A549 (cell line): Measurements from ENCODE around the gene PTX3. TPM values are rescaled to one million over a fixed set of nuclear protein-coding genes. Genes with fewer than 3 reads are reported as not detected.

Source experiments
- ATAC-seq, 2 experiments: fragments of 200-7000 bp in 1 of 2; fragments of >200 bp in 1 of 2; cut with Nextera tagmentation in 1 of 2; cut with Tn5 transposase in 1 of 2; 3 replicates each; pipeline versions ENCODE4 v1.8.0 to v1.9.1; 2018 to 2020; ENCODE audit warnings: mild to moderate bottlenecking in 1 of 2, moderate library complexity in 1 of 2
- CTCF ChIA-PET: fragments of 300-600 bp; sonication (Branson Sonifier 250); formaldehyde crosslinking; extraction: SDS; loops from one replicate; lab custom pipeline; 2021; ENCODE audit warnings: antibody characterized with exemption, inconsistent platforms; lab: Yijun Ruan, JAX
- POLR2A ChIA-PET: fragments of 350-600 bp; formaldehyde crosslinking; extraction: SDS; loops from one replicate; lab custom pipeline; 2021; ENCODE audit warnings: antibody characterized with exemption, inconsistent platforms; lab: Yijun Ruan, JAX
- DNase-seq, 2 experiments: peaks; one replicate each; pipeline versions ENCODE4 v3.0.0 to v3.0.0-alpha.2; 2011 to 2016; ENCODE audit warnings: low read depth in 1 of 2, low spot score in 1 of 2
- FAIRE-seq: peaks from 2 replicates; lab custom pipeline; 2011; peaks lifted over from hg19 to GRCh38; lab: Jason Lieb, UNC
- H3K27ac ChIP-seq, 2 experiments: fragments of >200 bp; sonication (Bioruptor Twin); formaldehyde crosslinking; 3 replicates each; pipeline ENCODE4 v1.5.1; 2016 to 2017
- H3K4me1 ChIP-seq: fragments of >200 bp; sonication (Bioruptor Twin); formaldehyde crosslinking; 3 replicates; pipeline ENCODE4 v1.6.1; 2016
- H3K4me2 ChIP-seq: fragments of >200 bp; sonication (Bioruptor Twin); formaldehyde crosslinking; 3 replicates; pipeline ENCODE4 v1.6.1; 2016
- H3K4me3 ChIP-seq: fragments of >200 bp; sonication (Bioruptor Twin); formaldehyde crosslinking; 3 replicates; pipeline ENCODE4 v1.5.1; 2016
- H3K9me3 ChIP-seq: fragments of >200 bp; sonication (Bioruptor Twin); formaldehyde crosslinking; 3 replicates; pipeline ENCODE4 v1.6.1; 2016
- CBX8 ChIP-seq: fragments of 200-600 bp; sonication (generic); IDR thresholded peaks from 2 replicates; pipeline ENCODE4 v1.6.1; 2016
- CEBPB ChIP-seq, 2 experiments: fragments of >200 bp in 1 of 2; sonication (Bioruptor Twin) in 1 of 2; formaldehyde crosslinking in 1 of 2; IDR thresholded peaks; 2 replicates each; pipeline ENCODE4 v1.6.1; 2012 to 2016
- CHD2 ChIP-seq: fragments of 150-350 bp; IDR thresholded peaks from 2 replicates; pipeline ENCODE4 v1.6.1; 2014; ENCODE audit warnings: low read length; ENCODE audit not compliant: partially characterized antibody
- CTCF ChIP-seq: fragments of >200 bp; sonication (Bioruptor Twin); formaldehyde crosslinking; IDR thresholded peaks from 3 replicates; pipeline ENCODE4 v1.5.1; 2016
- EHMT2 ChIP-seq: fragments of 200-600 bp; sonication (generic); IDR thresholded peaks from 2 replicates; pipeline ENCODE4 v1.6.1; 2016; ENCODE audit warnings: antibody characterized with exemption, low read depth, mild to moderate bottlenecking, moderate library complexity
- FOSB ChIP-seq: fragments of 250-450 bp; sonication (Bioruptor Pico); IDR thresholded peaks from 2 replicates; pipeline ENCODE4 v1.5.0; 2020; ENCODE audit warnings: mild to moderate bottlenecking, moderate library complexity
- HDAC2 ChIP-seq: fragments of 200-600 bp; sonication (generic); IDR thresholded peaks from 2 replicates; pipeline ENCODE4 v1.6.1; 2016
- HMGXB4 ChIP-seq: fragments of 250-450 bp; sonication (Bioruptor Pico); IDR thresholded peaks from 2 replicates; pipeline ENCODE4 v1.5.0; 2021; ENCODE audit warnings: mild to moderate bottlenecking, moderate library complexity, borderline replicate concordance
- HOXB5 ChIP-seq: fragments of 250-450 bp; sonication (Bioruptor Pico); IDR thresholded peaks from 2 replicates; pipeline ENCODE4 v1.5.0; 2020; ENCODE audit warnings: mild to moderate bottlenecking, moderate library complexity
- JUN ChIP-seq, 2 experiments: fragments of >200 bp; sonication (Bioruptor Twin); formaldehyde crosslinking; IDR thresholded peaks; 2 replicates in 1 of 2; 3 replicates in 1 of 2; pipeline ENCODE4 v1.6.1; 2016 to 2017
- MAFK ChIP-seq: fragments of 450-650 bp; IDR thresholded peaks from 2 replicates; pipeline ENCODE4 v1.6.1; 2014; ENCODE audit not compliant: partially characterized antibody
- NPAS2 ChIP-seq: fragments of 250-450 bp; sonication (Bioruptor Pico); IDR thresholded peaks from 2 replicates; pipeline ENCODE4 v1.8.0; 2022; ENCODE audit warnings: mild to moderate bottlenecking, moderate library complexity, borderline replicate concordance
- PHF8 ChIP-seq: fragments of 200-600 bp; sonication (generic); IDR thresholded peaks from 2 replicates; pipeline ENCODE4 v1.6.1; 2016; ENCODE audit warnings: low read depth, mild to moderate bottlenecking, antibody characterized with exemption, moderate library complexity, borderline replicate concordance
- RARB ChIP-seq: fragments of 250-450 bp; sonication (Bioruptor Pico); IDR thresholded peaks from 2 replicates; pipeline ENCODE4 v1.8.0; 2021; ENCODE audit warnings: mild to moderate bottlenecking, moderate library complexity
- RCOR1 ChIP-seq: fragments of 150-350 bp; IDR thresholded peaks from 2 replicates; pipeline ENCODE4 v1.6.1; 2014; ENCODE audit warnings: antibody characterized with exemption, low read length, low read depth
- RNF2 ChIP-seq: fragments of 200-600 bp; sonication (generic); IDR thresholded peaks from 2 replicates; pipeline ENCODE4 v1.6.1; 2016; ENCODE audit warnings: low read depth, mild to moderate bottlenecking, antibody characterized with exemption, moderate library complexity, borderline replicate concordance
- SREBF2 ChIP-seq: fragments of 450-650 bp; IDR thresholded peaks from 2 replicates; pipeline ENCODE4 v1.6.1; 2014; ENCODE audit warnings: mild to moderate bottlenecking, moderate library complexity
- ZFP36 ChIP-seq: fragments of 450-650 bp; IDR thresholded peaks from 2 replicates; pipeline ENCODE4 v1.6.1; 2014; ENCODE audit warnings: borderline replicate concordance; ENCODE audit not compliant: partially characterized antibody
- ZNF302 ChIP-seq: fragments of 250-450 bp; sonication (Bioruptor Pico); IDR thresholded peaks from 2 replicates; pipeline ENCODE4 v1.9.0; 2021; ENCODE audit warnings: inconsistent platforms, mild to moderate bottlenecking, moderate library complexity
- ZSCAN20 ChIP-seq: fragments of 250-450 bp; sonication (Bioruptor Pico); IDR thresholded peaks from 2 replicates; pipeline ENCODE4 v1.8.0; 2022; ENCODE audit warnings: mild to moderate bottlenecking, moderate library complexity
- WGBS: methylation state at CpG from one replicate; pipeline ENCODE4 v1.1.6; 2017; ENCODE audit errors: missing lambda C conversion rate; 5-methylcytosine and 5-hydroxymethylcytosine counted together
- polyA plus RNA-seq, 4 experiments: library from polyadenylated mRNA; depleted of rRNA in 3 of 4; stranded (reverse); fragments of >200 nt; fragmentation: RNase III in 1 of 4; extraction: RNeasy Plus Mini Kit Qiagen cat#74134 plus additional on column Dnase treatment in 1 of 4; gene quantifications; 2 replicates in 3 of 4; 3 replicates in 1 of 4; pipeline ENCODE4 v1.2.3, GENCODE V29; 2011 to 2017
- TF ChIP-seq, protein P1 (sequence below): fragments of >200 bp; sonication (Bioruptor Twin); formaldehyde crosslinking; IDR thresholded peaks from 3 replicates; pipeline ENCODE4 v1.6.1; 2016
- TF ChIP-seq, protein P2 (sequence below): IDR thresholded peaks from 2 replicates; pipeline ENCODE4 v1.6.1; 2012; ENCODE audit warnings: low read depth, borderline replicate concordance
- TF ChIP-seq, protein P3 (sequence below): fragments of 200-600 bp; sonication (generic); IDR thresholded peaks from 2 replicates; pipeline ENCODE4 v1.6.1; 2016; ENCODE audit warnings: antibody characterized with exemption, mild to moderate bottlenecking, moderate library complexity

Gene PTX3
- polyA plus RNA-seq, 2 of the 4 experiments (the other 2 are of a cell fraction) = 0.14 to 0.35 TPM

DNA sequence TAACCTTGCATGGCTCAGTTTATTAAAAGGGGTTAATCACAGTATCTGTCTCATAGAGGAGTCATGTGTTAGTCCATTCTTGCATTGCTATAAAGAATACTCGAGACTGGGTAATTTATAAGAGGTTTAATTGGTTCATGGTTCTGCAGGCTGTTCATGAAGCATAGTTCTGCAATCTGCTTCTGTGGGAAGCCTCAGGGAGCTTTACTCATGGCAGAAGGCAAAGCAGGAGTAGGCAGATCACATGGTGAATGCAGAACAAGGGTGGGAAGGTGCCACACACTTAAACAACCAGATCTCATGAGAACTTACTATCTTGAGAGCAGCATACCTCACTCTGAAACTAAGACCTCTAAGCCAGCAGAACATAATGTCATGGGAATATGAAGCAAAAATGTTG, 42.2 kb upstream of the PTX3 start:
- CTCF ChIA-PET = interaction anchor here (1.2 kb wide), 1 partner anchor 11 kb away, joined by 4 read pairs; no protein-coding TSS in a partner anchor
- no peak overlapping the region for H3K4me2 ChIP-seq
- no peaks in the 10 kb centered on the region for H3K4me1 ChIP-seq
- POLR2A ChIA-PET = no interaction called here
- H3K9me3 ChIP-seq = no peaks in the 10 kb centered on the region
- no peak overlapping the region for H3K27ac ChIP-seq
- DNase-seq = no peak
- no peak for ATAC-seq
- FAIRE-seq = no peak
- 0% methylated on average over 1 of the region's 1 CpG for WGBS
- no peak overlapping the region for H3K4me3 ChIP-seq
- TF ChIP-seq, protein P1, sequence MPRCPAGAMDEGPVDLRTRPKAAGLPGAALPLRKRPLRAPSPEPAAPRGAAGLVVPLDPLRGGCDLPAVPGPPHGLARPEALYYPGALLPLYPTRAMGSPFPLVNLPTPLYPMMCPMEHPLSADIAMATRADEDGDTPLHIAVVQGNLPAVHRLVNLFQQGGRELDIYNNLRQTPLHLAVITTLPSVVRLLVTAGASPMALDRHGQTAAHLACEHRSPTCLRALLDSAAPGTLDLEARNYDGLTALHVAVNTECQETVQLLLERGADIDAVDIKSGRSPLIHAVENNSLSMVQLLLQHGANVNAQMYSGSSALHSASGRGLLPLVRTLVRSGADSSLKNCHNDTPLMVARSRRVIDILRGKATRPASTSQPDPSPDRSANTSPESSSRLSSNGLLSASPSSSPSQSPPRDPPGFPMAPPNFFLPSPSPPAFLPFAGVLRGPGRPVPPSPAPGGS = no peak
- TF ChIP-seq ZSCAN20 (CRISPR knock-in tag) (no peak), NPAS2 (no peak), CTCF (no peak), HDAC2 (no peak), CEBPB (IDR thresholded peaks at IDR 0.05) (no peak), EHMT2 (no peak), HMGXB4 (CRISPR knock-in tag) (no peak), FOSB (CRISPR knock-in tag) (no peak), HOXB5 (CRISPR knock-in tag) (no peak), ZNF302 (CRISPR knock-in tag) (no peak), ZFP36 (no peak), CBX8 (no peak), MAFK (no peak), JUN (IDR thresholded peaks at IDR 0.05) (no peak), CHD2 (no peak), SREBF2 (no peak), RCOR1 (no peak)
- TF ChIP-seq, protein P2, sequence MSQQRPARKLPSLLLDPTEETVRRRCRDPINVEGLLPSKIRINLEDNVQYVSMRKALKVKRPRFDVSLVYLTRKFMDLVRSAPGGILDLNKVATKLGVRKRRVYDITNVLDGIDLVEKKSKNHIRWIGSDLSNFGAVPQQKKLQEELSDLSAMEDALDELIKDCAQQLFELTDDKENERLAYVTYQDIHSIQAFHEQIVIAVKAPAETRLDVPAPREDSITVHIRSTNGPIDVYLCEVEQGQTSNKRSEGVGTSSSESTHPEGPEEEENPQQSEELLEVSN = no peak
- TF ChIP-seq, all 56 proteins: peak for 0

DNA sequence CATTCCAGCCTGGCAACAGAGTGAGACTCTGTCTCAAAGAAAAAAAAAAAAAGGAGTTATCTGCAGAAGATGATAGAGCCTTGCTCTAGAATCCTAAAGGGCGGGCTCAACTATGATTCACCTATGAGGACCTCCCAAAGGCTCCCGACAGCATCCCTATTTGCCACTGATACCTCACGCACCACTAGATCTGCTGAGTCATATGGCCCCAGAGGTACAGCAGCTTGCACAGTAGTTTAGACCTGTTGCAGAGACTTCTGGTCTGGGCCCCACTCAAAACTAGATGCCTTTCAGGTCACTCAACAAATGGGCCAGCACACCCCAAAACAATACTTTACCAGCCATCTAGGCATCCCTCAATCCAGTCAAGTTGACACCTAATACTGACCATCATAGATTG, 38.1 kb upstream of the PTX3 start:
- ATAC-seq = no peak
- Histone ChIP-seq H3K27ac (no peak overlapping the region), H3K4me3 (no peak overlapping the region), H3K4me2 (no peak overlapping the region), H3K4me1 (no peaks in the 10 kb centered on the region), H3K9me3 (no peaks in the 10 kb centered on the region)
- CTCF ChIA-PET = interaction anchor here (0.7 to 1.4 kb wide), 2 partner anchors 33 to 189 kb away, joined by 3 to 4 read pairs; no protein-coding TSS in a partner anchor
- POLR2A ChIA-PET = no interaction called here
- no peak for DNase-seq
- 87% methylated on average over 3 of the region's 3 CpGs for WGBS
- TF ChIP-seq MAFK = peak; percentile 23
- no peak for TF ChIP-seq ZNF302 (CRISPR knock-in tag)
- FAIRE-seq = no peak

DNA sequence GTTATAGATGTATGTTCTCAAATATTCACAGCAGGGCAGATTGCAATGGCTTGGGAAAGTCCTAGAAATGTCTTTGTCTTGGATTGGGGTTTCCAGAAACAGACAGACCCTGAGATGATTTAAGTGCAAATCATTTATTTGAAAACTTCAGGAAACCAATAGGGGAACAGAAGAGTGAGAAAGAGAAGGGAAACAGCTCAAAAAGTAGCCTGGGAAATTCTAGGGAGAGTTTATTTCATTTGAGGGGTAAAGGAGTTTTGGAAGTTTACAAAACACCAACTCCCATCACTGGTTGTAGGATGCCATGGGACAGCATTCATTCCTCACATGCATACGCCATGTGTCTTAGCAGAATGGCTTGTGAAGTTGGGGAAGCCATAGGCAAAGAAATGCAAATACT, 32.3 kb upstream of the PTX3 start:
- POLR2A ChIA-PET = no interaction called here
- DNase-seq = no peak
- CTCF ChIA-PET = interaction anchor here (0.5 to 1.1 kb wide), 2 partner anchors 10 to 277 kb away, joined by 3 read pairs; no protein-coding TSS in a partner anchor
- no peak overlapping the region for H3K4me3 ChIP-seq
- no peaks in the 10 kb centered on the region for H3K9me3 ChIP-seq
- ATAC-seq = no peak
- H3K4me2 ChIP-seq = no peak overlapping the region
- H3K4me1 ChIP-seq = no peaks in the 10 kb centered on the region
- FAIRE-seq = no peak
- H3K27ac ChIP-seq = no peak overlapping the region
- 4% methylated on average over 1 of the region's 1 CpG for WGBS
- TF ChIP-seq RNF2 (no peak), PHF8 (no peak), NPAS2 (no peak), JUN (IDR thresholded peaks at IDR 0.05) (no peak), ZFP36 (no peak), RARB (CRISPR knock-in tag) (no peak)
- TF ChIP-seq, protein P3, sequence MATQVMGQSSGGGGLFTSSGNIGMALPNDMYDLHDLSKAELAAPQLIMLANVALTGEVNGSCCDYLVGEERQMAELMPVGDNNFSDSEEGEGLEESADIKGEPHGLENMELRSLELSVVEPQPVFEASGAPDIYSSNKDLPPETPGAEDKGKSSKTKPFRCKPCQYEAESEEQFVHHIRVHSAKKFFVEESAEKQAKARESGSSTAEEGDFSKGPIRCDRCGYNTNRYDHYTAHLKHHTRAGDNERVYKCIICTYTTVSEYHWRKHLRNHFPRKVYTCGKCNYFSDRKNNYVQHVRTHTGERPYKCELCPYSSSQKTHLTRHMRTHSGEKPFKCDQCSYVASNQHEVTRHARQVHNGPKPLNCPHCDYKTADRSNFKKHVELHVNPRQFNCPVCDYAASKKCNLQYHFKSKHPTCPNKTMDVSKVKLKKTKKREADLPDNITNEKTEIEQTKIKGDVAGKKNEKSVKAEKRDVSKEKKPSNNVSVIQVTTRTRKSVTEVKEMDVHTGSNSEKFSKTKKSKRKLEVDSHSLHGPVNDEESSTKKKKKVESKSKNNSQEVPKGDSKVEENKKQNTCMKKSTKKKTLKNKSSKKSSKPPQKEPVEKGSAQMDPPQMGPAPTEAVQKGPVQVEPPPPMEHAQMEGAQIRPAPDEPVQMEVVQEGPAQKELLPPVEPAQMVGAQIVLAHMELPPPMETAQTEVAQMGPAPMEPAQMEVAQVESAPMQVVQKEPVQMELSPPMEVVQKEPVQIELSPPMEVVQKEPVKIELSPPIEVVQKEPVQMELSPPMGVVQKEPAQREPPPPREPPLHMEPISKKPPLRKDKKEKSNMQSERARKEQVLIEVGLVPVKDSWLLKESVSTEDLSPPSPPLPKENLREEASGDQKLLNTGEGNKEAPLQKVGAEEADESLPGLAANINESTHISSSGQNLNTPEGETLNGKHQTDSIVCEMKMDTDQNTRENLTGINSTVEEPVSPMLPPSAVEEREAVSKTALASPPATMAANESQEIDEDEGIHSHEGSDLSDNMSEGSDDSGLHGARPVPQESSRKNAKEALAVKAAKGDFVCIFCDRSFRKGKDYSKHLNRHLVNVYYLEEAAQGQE = no peak
